Measurements from ENCODE around the gene IFIT1B.

- TF ChIP-seq, protein P1, sequence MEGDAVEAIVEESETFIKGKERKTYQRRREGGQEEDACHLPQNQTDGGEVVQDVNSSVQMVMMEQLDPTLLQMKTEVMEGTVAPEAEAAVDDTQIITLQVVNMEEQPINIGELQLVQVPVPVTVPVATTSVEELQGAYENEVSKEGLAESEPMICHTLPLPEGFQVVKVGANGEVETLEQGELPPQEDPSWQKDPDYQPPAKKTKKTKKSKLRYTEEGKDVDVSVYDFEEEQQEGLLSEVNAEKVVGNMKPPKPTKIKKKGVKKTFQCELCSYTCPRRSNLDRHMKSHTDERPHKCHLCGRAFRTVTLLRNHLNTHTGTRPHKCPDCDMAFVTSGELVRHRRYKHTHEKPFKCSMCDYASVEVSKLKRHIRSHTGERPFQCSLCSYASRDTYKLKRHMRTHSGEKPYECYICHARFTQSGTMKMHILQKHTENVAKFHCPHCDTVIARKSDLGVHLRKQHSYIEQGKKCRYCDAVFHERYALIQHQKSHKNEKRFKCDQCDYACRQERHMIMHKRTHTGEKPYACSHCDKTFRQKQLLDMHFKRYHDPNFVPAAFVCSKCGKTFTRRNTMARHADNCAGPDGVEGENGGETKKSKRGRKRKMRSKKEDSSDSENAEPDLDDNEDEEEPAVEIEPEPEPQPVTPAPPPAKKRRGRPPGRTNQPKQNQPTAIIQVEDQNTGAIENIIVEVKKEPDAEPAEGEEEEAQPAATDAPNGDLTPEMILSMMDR (IDR thresholded peaks at IDR 0.05) = no peak
- no peak for TF ChIP-seq POLR2A (IDR thresholded peaks at IDR 0.05)
Measured at GRCh38 chr10:89338713-89339112, 39.1 kb upstream of the IFIT1B start.

All from heart left ventricle (tissue), 13 donors.